ENCODE data around the gene HOXB4. TPM values are rescaled to one million over a fixed set of nuclear protein-coding genes. Genes with fewer than 3 reads are reported as not detected.

Gene HOXB4
- total and polyA plus RNA-seq, 2 donors from 2014 or later: 4.4 to 22.6 TPM

DNA sequence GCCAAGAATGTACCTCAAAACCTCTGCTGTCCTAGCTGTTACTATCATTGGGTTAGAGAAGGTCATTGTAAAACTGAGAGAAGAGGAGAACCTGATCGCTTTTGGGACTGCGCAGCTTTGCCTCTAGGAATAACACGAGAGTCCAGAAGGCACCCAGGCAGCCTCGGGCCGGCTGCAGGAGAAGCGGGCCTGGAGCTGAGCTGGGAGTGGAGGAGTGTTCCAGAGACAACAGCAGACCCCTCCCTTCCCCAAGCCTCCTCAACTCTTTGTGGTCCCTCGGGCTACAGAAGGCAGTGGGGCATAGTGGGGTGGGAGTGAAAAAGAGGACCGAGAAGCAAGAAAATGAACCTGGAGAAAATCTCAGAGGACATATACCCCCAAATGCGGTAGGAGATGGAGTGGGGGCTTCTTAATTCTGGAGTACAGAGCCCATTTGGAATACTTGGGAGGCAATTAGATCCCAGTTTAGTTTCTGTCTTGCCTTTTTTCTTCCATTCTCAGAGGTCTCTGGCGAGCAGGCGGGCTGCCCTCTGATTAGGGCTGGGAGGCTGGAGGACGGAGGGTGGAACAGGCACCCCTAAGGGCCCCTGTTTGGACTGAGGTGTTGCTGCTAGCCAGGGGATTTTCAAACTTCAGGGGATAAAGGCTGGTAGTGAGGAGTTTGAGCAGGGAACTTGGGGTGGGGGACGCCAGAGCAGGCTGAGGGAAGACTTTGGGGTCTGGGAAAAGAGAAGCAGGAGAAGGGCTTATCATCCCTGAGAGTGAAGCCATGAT, 19.9 kb downstream of the HOXB4 start:
- H3K27me3 ChIP-seq (ENCODE audit: control insufficient read depth, insufficient read depth, low read length): no peaks in the 10 kb centered on the region
- TF ChIP-seq, protein P1, sequence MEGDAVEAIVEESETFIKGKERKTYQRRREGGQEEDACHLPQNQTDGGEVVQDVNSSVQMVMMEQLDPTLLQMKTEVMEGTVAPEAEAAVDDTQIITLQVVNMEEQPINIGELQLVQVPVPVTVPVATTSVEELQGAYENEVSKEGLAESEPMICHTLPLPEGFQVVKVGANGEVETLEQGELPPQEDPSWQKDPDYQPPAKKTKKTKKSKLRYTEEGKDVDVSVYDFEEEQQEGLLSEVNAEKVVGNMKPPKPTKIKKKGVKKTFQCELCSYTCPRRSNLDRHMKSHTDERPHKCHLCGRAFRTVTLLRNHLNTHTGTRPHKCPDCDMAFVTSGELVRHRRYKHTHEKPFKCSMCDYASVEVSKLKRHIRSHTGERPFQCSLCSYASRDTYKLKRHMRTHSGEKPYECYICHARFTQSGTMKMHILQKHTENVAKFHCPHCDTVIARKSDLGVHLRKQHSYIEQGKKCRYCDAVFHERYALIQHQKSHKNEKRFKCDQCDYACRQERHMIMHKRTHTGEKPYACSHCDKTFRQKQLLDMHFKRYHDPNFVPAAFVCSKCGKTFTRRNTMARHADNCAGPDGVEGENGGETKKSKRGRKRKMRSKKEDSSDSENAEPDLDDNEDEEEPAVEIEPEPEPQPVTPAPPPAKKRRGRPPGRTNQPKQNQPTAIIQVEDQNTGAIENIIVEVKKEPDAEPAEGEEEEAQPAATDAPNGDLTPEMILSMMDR (IDR thresholded peaks at IDR 0.05; ENCODE audit: borderline replicate concordance, extremely low read depth, insufficient read depth): no peak
- H3K4me3 ChIP-seq (ENCODE audit: low read length in 3 of 3): peak overlapping the region in 2 of 3 donors; percentile 4 to 59
- DNase-seq (no peak), FAIRE-seq (no peak)
- H3K36me3 ChIP-seq (ENCODE audit: control insufficient read depth in 2 of 3, insufficient read depth in 3 of 3, low read length in 3 of 3): peaks cover 0 to 6% (median 0%) of the 10 kb centered on the region in 3 donors
- peak overlapping the region; percentile 63 to 88 for H3K27ac ChIP-seq (ENCODE audit: low read depth in 2 of 2, low read length in 2 of 2)
- H3K9me3 ChIP-seq (ENCODE audit: control insufficient read depth in 2 of 3, insufficient read depth in 1 of 3, low read length in 3 of 3): no peaks in the 10 kb centered on the region
- peak overlapping the region in 2 of 3 donors; percentile 29 to 68 for H3K9ac ChIP-seq (ENCODE audit: low read length in 3 of 3)
- peaks cover 33 to 61% (median 44%) of the 10 kb centered on the region in 3 donors for H3K4me1 ChIP-seq (ENCODE audit: control insufficient read depth in 2 of 3, insufficient read depth in 2 of 3, low read depth in 1 of 3, low read length in 3 of 3)
- intact Hi-C loops (cut with DNase I): no loop called here

DNA sequence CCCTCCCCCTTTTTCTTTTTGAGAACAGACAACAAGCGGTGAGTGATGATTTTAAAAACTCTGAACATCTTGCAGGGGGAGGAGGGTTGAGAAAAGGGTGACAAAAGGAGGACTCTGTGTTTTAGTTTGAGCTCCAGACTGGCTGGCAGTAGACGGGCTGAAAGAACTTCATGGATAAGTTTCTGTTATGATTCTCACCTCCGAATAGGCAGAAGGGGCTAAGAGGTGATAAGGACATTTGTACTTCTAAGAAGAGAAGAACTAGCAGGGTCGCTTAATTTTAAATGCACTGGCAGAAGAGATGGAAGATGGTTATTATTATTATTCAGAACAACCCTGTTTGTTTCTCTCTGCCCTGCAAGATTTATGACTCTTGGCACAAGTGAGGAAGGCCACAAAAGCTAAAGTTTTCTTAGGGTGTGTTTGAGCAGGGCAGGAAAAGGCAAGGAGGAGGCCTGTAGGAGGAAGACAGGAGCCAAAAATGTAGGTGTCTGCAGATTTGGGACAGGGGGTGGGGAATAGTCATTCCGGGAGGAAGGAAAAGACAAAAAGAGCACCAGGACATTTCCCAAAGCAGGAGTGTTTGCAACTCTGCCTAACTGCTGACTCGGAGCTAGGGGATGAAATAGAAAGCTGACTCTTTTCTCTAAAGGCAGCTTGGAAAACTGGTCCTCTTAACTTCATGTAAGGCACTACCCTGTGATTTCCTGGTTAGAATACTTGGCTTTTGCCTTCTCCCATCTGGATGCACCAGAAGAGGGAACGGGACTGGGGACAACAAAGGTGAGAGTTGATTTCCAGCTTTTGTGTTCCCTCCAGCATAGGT, 21.4 kb downstream of the HOXB4 start:
- Histone ChIP-seq H3K4me1 (ENCODE audit: control insufficient read depth in 2 of 3, insufficient read depth in 2 of 3, low read depth in 1 of 3, low read length in 3 of 3) (peaks cover 23 to 46% (median 31%) of the 10 kb centered on the region in 3 donors), H3K4me3 (ENCODE audit: low read length in 3 of 3) (peak overlapping the region in 2 of 3 donors; percentile 16 to 59), H3K36me3 (ENCODE audit: control insufficient read depth in 2 of 3, insufficient read depth in 3 of 3, low read length in 3 of 3) (peaks cover 0 to 4% (median 0%) of the 10 kb centered on the region in 3 donors), H3K9me3 (ENCODE audit: control insufficient read depth in 2 of 3, insufficient read depth in 1 of 3, low read length in 3 of 3) (no peaks in the 10 kb centered on the region), H3K9ac (ENCODE audit: low read length in 3 of 3) (peak overlapping the region; percentile 3 to 68 (median 21)), H3K27ac (ENCODE audit: low read depth in 2 of 2, low read length in 2 of 2) (peak overlapping the region; percentile 63 to 88), H3K27me3 (ENCODE audit: control insufficient read depth, insufficient read depth, low read length) (no peaks in the 10 kb centered on the region)
- intact Hi-C loops (cut with DNase I): no loop called here
- DNase-seq (peak in 1 of 5 donors; percentile 67), FAIRE-seq (no peak)
- TF ChIP-seq, protein P1 (IDR thresholded peaks at IDR 0.05; ENCODE audit: borderline replicate concordance, extremely low read depth, insufficient read depth): no peak

DNA sequence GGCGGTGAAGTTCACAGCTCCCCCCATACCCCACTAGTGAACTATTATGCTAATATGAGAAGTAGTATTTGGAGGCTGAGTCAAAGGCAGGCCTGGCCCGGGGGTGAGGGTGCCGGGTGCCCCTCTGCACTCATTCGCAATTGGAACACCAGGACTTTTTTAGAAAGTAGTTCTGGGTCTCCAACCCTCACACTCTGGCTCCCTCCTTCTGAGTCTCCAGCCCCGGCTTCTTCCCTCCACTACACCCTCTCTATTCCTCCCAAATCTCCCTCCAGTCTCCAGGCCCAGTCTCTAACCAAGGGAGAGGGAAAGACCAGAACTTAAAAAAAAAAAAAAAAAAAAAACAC, 21.9 kb downstream of the HOXB4 start:
- no peak for FAIRE-seq
- H3K4me1 ChIP-seq (ENCODE audit: control insufficient read depth in 2 of 3, insufficient read depth in 2 of 3, low read depth in 1 of 3, low read length in 3 of 3): peaks cover 17 to 41% (median 26%) of the 10 kb centered on the region in 3 donors
- peak overlapping the region in 1 of 3 donors; percentile 59 for H3K4me3 ChIP-seq (ENCODE audit: low read length in 3 of 3)
- no peaks in the 10 kb centered on the region for H3K36me3 ChIP-seq (ENCODE audit: control insufficient read depth in 2 of 3, insufficient read depth in 3 of 3, low read length in 3 of 3)
- no peak for DNase-seq
- peak overlapping the region; percentile 10 to 68 (median 33) for H3K9ac ChIP-seq (ENCODE audit: low read length in 3 of 3)
- H3K27ac ChIP-seq (ENCODE audit: low read depth in 2 of 2, low read length in 2 of 2): peak overlapping the region; percentile 63 to 88
- no peaks in the 10 kb centered on the region for H3K9me3 ChIP-seq (ENCODE audit: control insufficient read depth in 2 of 3, insufficient read depth in 1 of 3, low read length in 3 of 3)
- intact Hi-C loops (cut with DNase I): no loop called here
- no peaks in the 10 kb centered on the region for H3K27me3 ChIP-seq (ENCODE audit: control insufficient read depth, insufficient read depth, low read length)
- TF ChIP-seq, protein P1 (IDR thresholded peaks at IDR 0.05; ENCODE audit: borderline replicate concordance, extremely low read depth, insufficient read depth): no peak
